Suprapubic skin (tissue), 3 donors: Measurements from ENCODE around the gene IFIT3.

ENCODE experiments used
- CTCF ChIP-seq, 2 donors: fragments of 200-600 bp in 1 of 2; fragments of 450-650 bp in 1 of 2; sonication (generic) in 1 of 2; IDR thresholded peaks; one replicate each; pipeline ENCODE4 v1.5.1; 2016 to 2019; ENCODE audit warnings: antibody characterized with exemption in 2 of 2, mild to moderate bottlenecking in 1 of 2, moderate library complexity in 1 of 2
- POLR2A ChIP-seq, 2 donors: fragments of 450-650 bp; IDR thresholded peaks; one replicate each; pipeline ENCODE4 v1.6.1; 2017; ENCODE audit warnings: antibody characterized with exemption in 2 of 2, mild to moderate bottlenecking in 2 of 2, moderate library complexity in 2 of 2

DNA sequence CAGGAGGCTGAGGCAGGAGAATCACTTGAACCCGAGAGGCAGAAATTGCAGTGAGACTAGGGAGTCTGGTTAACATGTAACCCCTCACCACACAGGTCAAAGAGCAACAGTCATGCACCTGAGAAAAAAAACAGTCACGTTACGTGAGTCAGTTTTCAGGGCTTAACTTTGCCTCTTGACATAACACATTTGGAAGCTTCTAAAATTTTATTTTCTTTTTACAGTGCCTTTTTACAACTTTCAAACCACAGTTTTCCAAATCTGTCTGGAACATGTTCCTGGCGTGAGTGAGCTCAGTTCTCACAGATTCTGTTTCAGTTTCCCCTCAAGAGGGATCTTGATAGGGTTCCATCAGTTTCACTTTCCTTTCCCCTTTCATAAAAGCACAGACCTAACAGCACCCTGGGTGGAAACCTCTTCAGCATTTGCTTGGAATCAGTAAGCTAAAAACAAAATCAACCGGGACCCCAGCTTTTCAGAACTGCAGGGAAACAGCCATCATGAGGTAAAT is 4.4 kb downstream of the IFIT3 start:
- TF ChIP-seq CTCF (IDR thresholded peaks at IDR 0.05) (no peak), POLR2A (IDR thresholded peaks at IDR 0.05) (no peak)
